ENCODE data around the gene SLC29A1. TPM values are rescaled to one million over a fixed set of nuclear protein-coding genes. Genes with fewer than 3 reads are reported as not detected.
A peak's percentile ranks its signal among the peaks of the same experiment; 100 is the strongest.

The SLC29A1 gene
- total and polyA plus RNA-seq, 9 of the 15 experiments (the other 6 are each of a cell fraction or from before 2014, with no cell fraction given): 18.9 to 170 (median 57.7) TPM

- TF ChIP-seq TCF3 (CRISPR knock-in tag; IDR thresholded peaks at IDR 0.05) (no peak; the same call in 1 of the 2 replicates), FUS (optimal IDR thresholded peaks at IDR 0.05; ENCODE audit: low read depth, low read length) (peak; percentile 88), RFX5 (IDR thresholded peaks at IDR 0.05; ENCODE audit: low read depth, low read length) (no peak), SRSF7 (optimal IDR thresholded peaks at IDR 0.05; ENCODE audit: low read depth, low read length) (no peak), TSC22D4 (tag; IDR thresholded peaks at IDR 0.05) (no peak), HNRNPK (IDR thresholded peaks at IDR 0.05; ENCODE audit: low read depth, low read length, poor library complexity, severe bottlenecking) (peak; percentile 49), ZNF318 (IDR thresholded peaks at IDR 0.05; ENCODE audit: borderline replicate concordance in 1 of 2, low read depth in 1 of 2) (no peak), CTCF (IDR thresholded peaks at IDR 0.05 in 2 of 3, conservative IDR thresholded peaks at IDR 0.05 in 1 of 3; ENCODE audit: insufficient read depth in 2 of 3, low read depth in 1 of 3, low read length in 3 of 3) (0 out of 6 replicates have a peak, but pooled peaks of 1 of the 3 experiments have one; percentile 6), RNF2 (IDR thresholded peaks at IDR 0.05) (no peak; the same call in 1 of the 2 replicates), HMGXB4 (CRISPR knock-in tag; IDR thresholded peaks at IDR 0.05) (no peak; the same call in 1 of the 2 replicates), SMARCC2 (IDR thresholded peaks at IDR 0.05; ENCODE audit: low read depth) (no peak), MBD2 (IDR thresholded peaks at IDR 0.05; ENCODE audit: borderline replicate concordance, low read depth) (no peak; the same call in 1 of the 2 replicates), POLR2H (tag; IDR thresholded peaks at IDR 0.05; ENCODE audit: low read depth) (peak; percentile 88)
Measured at GRCh38 chr6:44247338-44248302, 24.2 kb downstream of the SLC29A1 start (continued).
